Fibroblast of villous mesenchyme (primary cell): ENCODE measurements around the gene METAP1D. TPM values are rescaled to one million over a fixed set of nuclear protein-coding genes. Genes with fewer than 3 reads are reported as not detected.
"Not testable (repeated sequence)": the region's sequence is repeated elsewhere in the genome, so short reads cannot be mapped to it uniquely, and the experiment has no call there.

Experiments used
- DNase-seq: peaks from one replicate; pipeline ENCODE4 v3.0.0-alpha.2; 2010; ENCODE audit warnings: low read depth
- H3K4me3 ChIP-seq: 2 replicates; pipeline ENCODE4 v1.5.1; 2011; ENCODE audit warnings: low read depth, mild to moderate bottlenecking, low read length
- total RNA-seq: library from RNA; depleted of rRNA; stranded (reverse); fragments of >200 nt; gene quantifications from 2 replicates; pipeline ENCODE4 v1.2.3, GENCODE V29; 2012
- TF ChIP-seq, protein P1 (sequence below): IDR thresholded peaks from 2 replicates; pipeline ENCODE4 v1.5.1; 2012; ENCODE audit warnings: low read depth, mild to moderate bottlenecking, low read length; ENCODE audit not compliant: insufficient read depth

METAP1D gene
- total RNA-seq, 1 donor, result 13.4 TPM

DNA sequence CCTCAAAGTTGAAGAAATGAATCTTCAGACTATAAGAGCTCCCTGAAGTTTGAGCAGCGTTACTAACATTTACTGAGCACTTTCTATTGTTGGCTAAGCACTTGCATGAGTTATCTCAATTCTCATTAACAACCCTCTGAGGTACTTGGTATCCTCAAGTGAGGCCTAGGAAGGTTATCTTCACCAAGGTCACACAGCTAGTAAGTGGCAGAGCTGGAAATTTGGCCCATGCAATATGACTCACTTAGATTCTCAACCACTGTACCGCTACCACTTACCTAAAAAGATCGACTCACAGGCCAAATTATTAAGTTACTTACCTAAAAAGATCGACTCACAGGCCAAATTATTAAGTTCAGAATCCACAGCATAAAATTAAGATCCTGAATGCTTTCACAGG, 8.7 kb upstream of the METAP1D start:
- no peak overlapping the region for H3K4me3 ChIP-seq
- no peak for DNase-seq
- TF ChIP-seq, protein P1, sequence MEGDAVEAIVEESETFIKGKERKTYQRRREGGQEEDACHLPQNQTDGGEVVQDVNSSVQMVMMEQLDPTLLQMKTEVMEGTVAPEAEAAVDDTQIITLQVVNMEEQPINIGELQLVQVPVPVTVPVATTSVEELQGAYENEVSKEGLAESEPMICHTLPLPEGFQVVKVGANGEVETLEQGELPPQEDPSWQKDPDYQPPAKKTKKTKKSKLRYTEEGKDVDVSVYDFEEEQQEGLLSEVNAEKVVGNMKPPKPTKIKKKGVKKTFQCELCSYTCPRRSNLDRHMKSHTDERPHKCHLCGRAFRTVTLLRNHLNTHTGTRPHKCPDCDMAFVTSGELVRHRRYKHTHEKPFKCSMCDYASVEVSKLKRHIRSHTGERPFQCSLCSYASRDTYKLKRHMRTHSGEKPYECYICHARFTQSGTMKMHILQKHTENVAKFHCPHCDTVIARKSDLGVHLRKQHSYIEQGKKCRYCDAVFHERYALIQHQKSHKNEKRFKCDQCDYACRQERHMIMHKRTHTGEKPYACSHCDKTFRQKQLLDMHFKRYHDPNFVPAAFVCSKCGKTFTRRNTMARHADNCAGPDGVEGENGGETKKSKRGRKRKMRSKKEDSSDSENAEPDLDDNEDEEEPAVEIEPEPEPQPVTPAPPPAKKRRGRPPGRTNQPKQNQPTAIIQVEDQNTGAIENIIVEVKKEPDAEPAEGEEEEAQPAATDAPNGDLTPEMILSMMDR, result no peak

DNA sequence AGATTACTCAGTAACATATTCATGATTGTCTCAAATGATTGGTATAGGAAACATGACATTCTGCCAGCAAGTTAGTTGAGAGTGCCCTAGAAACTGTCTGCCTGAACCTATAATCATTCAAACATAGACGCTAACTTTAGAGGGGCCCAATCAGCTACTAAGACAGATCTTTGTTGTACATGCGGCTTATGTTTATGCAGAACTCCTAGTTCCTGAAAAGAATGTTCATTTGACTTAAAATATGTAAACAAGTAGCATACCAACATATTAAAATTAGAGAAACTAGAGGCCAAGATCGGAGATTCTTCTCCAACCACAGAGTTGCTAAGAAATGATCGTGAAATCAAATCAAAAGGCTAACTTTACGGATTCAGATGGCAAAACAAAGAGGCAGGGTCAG, 4.2 kb upstream of the METAP1D start:
- TF ChIP-seq, protein P1, result no peak
- no peak overlapping the region for H3K4me3 ChIP-seq
- DNase-seq, result peak; percentile 54

DNA sequence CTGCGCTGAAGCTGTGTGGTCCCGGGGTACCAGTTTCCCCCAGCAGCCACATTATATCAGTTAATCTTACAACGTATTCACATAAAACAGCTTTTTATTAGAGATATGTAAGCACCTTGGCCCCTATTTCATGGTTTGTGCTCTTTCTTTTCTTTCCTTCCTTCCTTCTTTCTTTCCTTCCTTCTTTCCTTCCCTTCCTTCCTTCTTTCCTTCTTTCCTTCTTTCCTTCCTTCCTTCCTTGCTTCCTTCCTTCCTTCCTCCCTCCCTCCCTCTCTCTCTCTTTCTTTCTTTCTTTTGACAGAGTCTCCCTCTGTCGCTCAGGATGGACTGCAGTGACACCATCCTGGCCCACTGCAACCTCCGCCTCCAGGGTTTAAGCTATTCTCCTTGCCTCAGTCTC, 3.7 kb upstream of the METAP1D start:
- TF ChIP-seq, protein P1, result no peak
- no peak overlapping the region for H3K4me3 ChIP-seq
- no peak for DNase-seq

DNA sequence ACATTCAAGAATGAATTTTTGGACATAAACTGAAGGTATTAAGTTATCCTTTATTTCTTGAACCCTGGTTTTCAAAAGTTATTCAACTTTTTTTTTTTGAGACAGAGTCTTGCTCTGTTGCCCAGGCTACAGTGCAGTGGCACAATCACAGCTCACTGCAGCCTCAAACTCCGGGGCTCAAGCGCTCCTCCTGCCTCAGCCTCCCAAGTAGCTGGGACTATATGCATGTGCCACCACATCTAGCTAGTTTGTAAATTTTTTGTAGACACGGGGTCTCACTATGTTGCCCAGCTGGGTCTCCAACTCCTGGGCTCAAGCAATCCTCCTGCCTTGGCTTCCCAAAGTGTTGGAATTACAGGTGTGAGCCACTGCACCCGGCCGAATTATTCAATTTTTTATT, 2.7 kb upstream of the METAP1D start:
- not testable (repeated sequence) for DNase-seq, H3K4me3 ChIP-seq

DNA sequence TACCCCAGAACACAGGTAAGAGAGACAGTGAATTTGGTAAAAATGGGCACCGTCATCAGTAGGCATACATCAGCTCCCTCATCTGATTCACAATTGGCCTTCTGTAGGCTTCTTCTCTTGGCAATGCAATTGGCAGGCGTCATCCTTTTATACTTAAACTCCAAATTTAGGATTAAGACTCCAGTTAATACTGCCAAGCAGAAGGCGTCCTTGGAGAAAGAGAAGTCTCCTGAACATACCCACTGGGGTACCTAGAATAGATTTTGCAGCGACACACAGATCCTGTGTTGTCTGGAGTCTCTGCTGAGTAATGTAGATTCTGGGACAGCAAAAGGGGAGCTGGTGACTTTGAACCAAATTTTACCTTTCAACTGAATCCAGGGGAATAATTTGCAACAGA, 592 bp upstream of the METAP1D start:
- no peak for DNase-seq
- peak overlapping the region; percentile 89 for H3K4me3 ChIP-seq
- TF ChIP-seq, protein P1, result no peak

DNA sequence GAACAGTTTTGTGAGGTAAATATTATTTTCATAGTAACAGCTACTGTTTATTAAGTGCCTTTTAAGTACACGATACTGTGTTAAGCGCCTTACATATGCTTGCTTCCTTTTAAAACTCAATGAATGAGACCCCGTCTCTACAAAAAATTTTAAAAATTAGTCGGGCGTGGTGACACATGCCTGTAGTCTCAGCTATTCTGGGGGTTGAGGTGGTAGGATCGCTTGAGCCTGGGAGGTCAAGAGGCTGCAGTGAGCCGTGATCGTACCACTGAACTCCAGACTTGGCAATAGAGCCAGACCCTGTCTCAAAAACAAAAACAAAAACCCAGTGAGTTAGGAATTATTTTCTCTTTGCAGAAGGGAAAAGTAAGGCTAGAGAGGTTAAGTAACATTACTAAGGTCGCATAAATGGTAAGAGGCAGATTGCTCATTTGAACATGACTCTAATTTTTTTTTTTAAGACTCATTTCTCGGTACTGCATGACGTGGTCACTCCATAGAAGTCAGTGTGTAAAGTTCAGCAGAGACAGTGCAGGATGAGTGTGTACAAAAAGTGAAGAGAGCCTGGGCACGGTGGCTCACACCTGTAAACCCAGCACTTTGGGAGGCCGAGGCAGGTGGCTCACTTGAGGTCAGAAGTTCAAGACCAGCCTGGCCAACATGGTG, 1.1 kb downstream of the METAP1D start:
- TF ChIP-seq, protein P1, result no peak
- no peak overlapping the region for H3K4me3 ChIP-seq
- DNase-seq, result no peak

DNA sequence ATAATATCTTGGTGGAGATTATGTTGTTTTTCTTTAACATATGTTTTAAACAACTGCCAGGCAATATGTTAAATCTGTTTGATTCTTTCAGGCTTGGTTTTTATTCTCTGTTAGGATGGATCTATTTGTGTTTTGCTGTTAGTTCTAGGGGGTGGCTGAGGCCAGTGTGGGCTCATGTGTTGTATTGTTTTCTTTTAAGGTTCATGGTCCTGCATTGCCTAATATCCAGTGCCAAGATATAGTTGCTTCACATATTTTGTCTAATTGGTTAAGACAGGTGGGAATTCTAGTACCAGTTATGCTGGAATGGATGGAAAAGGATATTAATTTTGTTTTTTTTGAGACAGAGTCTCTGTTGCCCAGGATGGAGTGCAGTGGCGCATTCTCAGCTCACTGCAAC, 7.6 kb downstream of the METAP1D start:
- H3K4me3 ChIP-seq, result no peak overlapping the region
- DNase-seq, result no peak
- TF ChIP-seq, protein P1, result no peak
